HepG2 (cell line): ENCODE data around the gene RBP5. TPM values are rescaled to one million over a fixed set of nuclear protein-coding genes. Genes with fewer than 3 reads are reported as not detected.

Experiments used
- ATAC-seq: fragments of 200-7000 bp; cut with Tn5 transposase; 3 replicates; pipeline ENCODE4 v1.9.1; 2020; ENCODE audit warnings: mild to moderate bottlenecking, moderate library complexity
- BruUV-seq: library from RNA; stranded (reverse); fragments of 400-500 nt; replicated peaks from 2 replicates; lab custom pipeline; 2021; lab: Mats Ljungman, UMichigan
- CTCF ChIA-PET: fragments of 300-600 bp; formaldehyde crosslinking; extraction: SDS; loops from one replicate; lab custom pipeline; 2021; ENCODE audit warnings: low total read pairs, inconsistent platforms, low intra/inter-chr PET ratio; lab: Yijun Ruan, JAX
- POLR2A ChIA-PET: fragments of 350-600 bp; sonication (Branson Sonifier 250); formaldehyde crosslinking; loops from one replicate; lab custom pipeline; 2020; ENCODE audit warnings: antibody characterized with exemption, inconsistent platforms; lab: Yijun Ruan, JAX
- DNase-seq: peaks from one replicate; pipeline ENCODE4 v3.0.0-alpha.2; 2015; ENCODE audit warnings: low spot score
- FAIRE-seq: peaks from 3 replicates; lab custom pipeline; 2011; peaks lifted over from hg19 to GRCh38; lab: Jason Lieb, UNC
- H2AFZ ChIP-seq: one replicate; pipeline ENCODE4 v1.6.1; 2011; ENCODE audit warnings: low read length, inconsistent platforms
- H3K27ac ChIP-seq: fragments of 300-600 bp; 3 replicates; pipeline ENCODE4 v1.8.0; 2011; ENCODE audit warnings: mixed run types, mild to moderate bottlenecking, mixed read lengths, low read length, inconsistent platforms; ENCODE audit not compliant: insufficient read depth; ENCODE audit errors: extremely low read length
- H3K27me3 ChIP-seq, 2 experiments: fragments of 200-600 bp in 1 of 2; 2 replicates in 1 of 2; 3 replicates in 1 of 2; pipeline versions ENCODE4 v1.6.0 to v1.8.0; 2011; ENCODE audit warnings: low read length in 2 of 2, mild to moderate bottlenecking in 2 of 2, moderate library complexity in 2 of 2, inconsistent platforms in 1 of 2; ENCODE audit not compliant: insufficient read depth in 2 of 2, control insufficient read depth in 1 of 2
- H3K36me3 ChIP-seq, 2 experiments: fragments of 200-600 bp in 1 of 2; replicated peaks in 1 of 2; 2 replicates in 1 of 2; 3 replicates in 1 of 2; pipeline versions ENCODE4 v1.5.1 to v1.8.0; 2011; ENCODE audit warnings: low read length in 2 of 2, inconsistent platforms in 1 of 2; ENCODE audit not compliant: insufficient read depth in 2 of 2, control insufficient read depth in 1 of 2
- H3K4me1 ChIP-seq: 2 replicates; pipeline ENCODE4 v1.5.1; 2012; ENCODE audit warnings: low read length, inconsistent platforms; ENCODE audit not compliant: insufficient read depth
- H3K4me2 ChIP-seq: 2 replicates; pipeline ENCODE4 v1.6.0; 2011; ENCODE audit warnings: low read depth, low read length, inconsistent platforms
- H3K4me3 ChIP-seq, 3 experiments: fragments of 200-600 bp in 1 of 3; sonication (generic), shearing (Covaris generic) in 1 of 3; replicated peaks in 1 of 3; 2 replicates each; pipeline ENCODE4 v1.5.1; 2011 to 2016; ENCODE audit warnings: low read length in 3 of 3, inconsistent platforms in 2 of 3, low read depth in 2 of 3, mild to moderate bottlenecking in 2 of 3, control low read depth in 1 of 3, mixed read lengths in 1 of 3; ENCODE audit not compliant: insufficient read depth in 1 of 3
- H3K79me2 ChIP-seq: one replicate; pipeline ENCODE4 v1.6.1; 2011; ENCODE audit warnings: low read length, inconsistent platforms; ENCODE audit not compliant: insufficient read depth
- H3K9ac ChIP-seq: 2 replicates; pipeline ENCODE4 v1.6.0; 2011; ENCODE audit warnings: mild to moderate bottlenecking, low read depth, low read length, inconsistent platforms; ENCODE audit not compliant: insufficient read depth
- H3K9me3 ChIP-seq: 2 replicates; pipeline ENCODE4 v1.5.1; 2012; ENCODE audit warnings: mild to moderate bottlenecking, low read length
- H4K20me1 ChIP-seq: 2 replicates; pipeline ENCODE4 v1.6.0; 2011; ENCODE audit warnings: inconsistent platforms, mild to moderate bottlenecking, low read length, moderate library complexity; ENCODE audit not compliant: insufficient read depth
- AGO2 ChIP-seq: fragments of 200-400 bp; formaldehyde crosslinking; optimal IDR thresholded peaks from 2 replicates; pipeline ENCODE3; 2017; ENCODE audit warnings: mild to moderate bottlenecking, low read depth, low read length, moderate library complexity
- HNRNPH1 ChIP-seq: fragments of 200-400 bp; formaldehyde crosslinking; optimal IDR thresholded peaks from 2 replicates; pipeline ENCODE3; 2017; ENCODE audit warnings: mild to moderate bottlenecking, low read depth, low read length
- SALL1 ChIP-seq: sonication (generic); formaldehyde crosslinking; IDR thresholded peaks from 2 replicates; pipeline ENCODE4 v1.8.0; 2022; ENCODE audit warnings: mild to moderate bottlenecking, missing genetic modification reagents
- ZNF547 ChIP-seq: sonication (generic); formaldehyde crosslinking; IDR thresholded peaks from 2 replicates; pipeline ENCODE4 v1.5.1; 2020; ENCODE audit warnings: mild to moderate bottlenecking, missing genetic modification reagents
- ZNF782 ChIP-seq: sonication (generic); formaldehyde crosslinking; IDR thresholded peaks from 2 replicates; pipeline ENCODE4 v1.4.0; 2020; ENCODE audit warnings: missing genetic modification reagents, mild to moderate bottlenecking, borderline replicate concordance
- ZSCAN25 ChIP-seq: sonication (generic); formaldehyde crosslinking; IDR thresholded peaks from 2 replicates; pipeline ENCODE4 v1.8.0; 2022; ENCODE audit warnings: mild to moderate bottlenecking, missing genetic modification reagents
- WGBS: methylation state at CpG from one replicate; pipeline ENCODE4 v1.1.6; 2017; ENCODE audit warnings: low lambda C conversion rate; 5-methylcytosine and 5-hydroxymethylcytosine counted together
- in situ Hi-C: cut with HindIII; loops from 2 replicates; pipeline ENCODE4 v1.10.0; 2017; ENCODE audit warnings: low pct_unique_long_range_greater_than_20kb; ENCODE audit not compliant: extremely low pct_ligation_motif_present
- intact Hi-C: fragments of 100-400 bp; cut with micrococcal nuclease; formaldehyde crosslinking; loops from one replicate; pipeline ENCODE4 v1.10.0; 2022; ENCODE audit not compliant: unreplicated experiment
- polyA plus RNA-seq, 8 experiments: library from polyadenylated mRNA; depleted of rRNA in 3 of 8; stranded (reverse) in 7 of 8; unstranded in 1 of 8; fragments of >200 nt; fragmentation: Illumina TruSeq in 4 of 8; extraction: Trizol in 4 of 8; gene quantifications; 2 replicates each; pipeline versions ENCODE4 v1.2.1 to v1.2.3, GENCODE V29; 2011 to 2016; ENCODE audit warnings: low read depth in 4 of 8, missing spikeins in 1 of 8, mixed read lengths in 1 of 8; ENCODE audit not compliant: insufficient read depth in 1 of 8
- total RNA-seq, 5 experiments: library from RNA; depleted of rRNA; stranded (reverse); fragments of >200 nt; fragmentation: Illumina TruSeq; extraction: Trizol; gene quantifications; 2 replicates each; pipeline ENCODE4 v1.2.3, GENCODE V29; 2016; ENCODE audit warnings: low read depth in 1 of 5
- TF ChIP-seq, protein P1 (sequence below): sonication (generic); formaldehyde crosslinking; IDR thresholded peaks from 2 replicates; pipeline ENCODE4 v1.5.1; 2020; ENCODE audit warnings: missing genetic modification reagents, mild to moderate bottlenecking, borderline replicate concordance
- TF ChIP-seq, protein P2 (sequence below), 2 experiments: sonication (generic) in 1 of 2; formaldehyde crosslinking in 1 of 2; IDR thresholded peaks; 2 replicates each; pipeline versions ENCODE4 v1.5.1 to v1.6.1; 2011 to 2020; ENCODE audit warnings: borderline replicate concordance in 1 of 2, low read depth in 1 of 2, low read length in 1 of 2, mild to moderate bottlenecking in 1 of 2, missing genetic modification reagents in 1 of 2, moderate library complexity in 1 of 2
- TF ChIP-seq, protein P3 (sequence below): IDR thresholded peaks from 2 replicates; pipeline ENCODE4 v1.6.1; 2012; ENCODE audit warnings: inconsistent platforms

Gene RBP5
- total and polyA plus RNA-seq, 2 of the 13 experiments (the other 11 are each of a cell fraction or from before 2014, with no cell fraction given): 13.8 to 19.8 TPM

DNA sequence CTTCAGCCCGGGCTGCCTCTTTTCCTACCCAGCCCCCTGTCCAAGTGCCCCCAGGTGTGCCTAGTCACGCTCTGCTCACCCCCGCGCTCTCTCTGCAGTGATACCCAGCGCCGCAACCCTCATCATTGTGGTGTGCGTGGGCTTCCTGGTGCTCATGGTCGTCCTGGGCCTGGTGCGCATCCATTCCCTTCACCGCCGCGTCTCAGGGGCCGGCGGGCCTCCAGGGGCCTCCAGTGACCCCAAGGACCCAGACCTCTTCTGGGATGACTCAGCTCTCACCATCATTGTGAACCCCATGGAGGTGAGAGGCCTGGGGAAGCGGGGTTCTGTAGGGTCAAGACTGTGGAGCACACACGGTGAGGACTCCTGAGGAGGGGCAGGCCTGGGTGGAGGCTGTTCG is 28.7 kb upstream of the RBP5 start (continued):
- TF ChIP-seq ZNF547 (CRISPR knock-in tag) (no peak), HNRNPH1 (no peak), SALL1 (CRISPR knock-in tag) (no peak), ZSCAN25 (CRISPR knock-in tag) (no peak)
- TF ChIP-seq, protein P1, sequence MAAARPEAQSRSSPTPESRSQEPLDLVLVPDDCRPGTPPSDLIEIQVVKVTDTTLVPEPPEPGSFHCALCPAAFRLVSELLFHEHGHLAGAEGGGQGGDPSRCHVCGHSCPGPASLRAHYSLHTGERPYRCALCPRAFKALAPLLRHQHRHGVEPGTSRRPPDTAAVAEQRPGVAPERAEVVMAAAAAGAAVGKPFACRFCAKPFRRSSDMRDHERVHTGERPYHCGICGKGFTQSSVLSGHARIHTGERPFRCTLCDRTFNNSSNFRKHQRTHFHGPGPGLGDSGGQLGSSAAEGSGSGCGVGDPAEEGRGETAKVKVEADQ (CRISPR knock-in tag): no peak
- TF ChIP-seq, protein P2, sequence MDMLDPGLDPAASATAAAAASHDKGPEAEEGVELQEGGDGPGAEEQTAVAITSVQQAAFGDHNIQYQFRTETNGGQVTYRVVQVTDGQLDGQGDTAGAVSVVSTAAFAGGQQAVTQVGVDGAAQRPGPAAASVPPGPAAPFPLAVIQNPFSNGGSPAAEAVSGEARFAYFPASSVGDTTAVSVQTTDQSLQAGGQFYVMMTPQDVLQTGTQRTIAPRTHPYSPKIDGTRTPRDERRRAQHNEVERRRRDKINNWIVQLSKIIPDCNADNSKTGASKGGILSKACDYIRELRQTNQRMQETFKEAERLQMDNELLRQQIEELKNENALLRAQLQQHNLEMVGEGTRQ (IDR thresholded peaks at IDR 0.05; ENCODE audit: low read depth, low read length): no peak
- TF ChIP-seq, protein P2 (CRISPR knock-in tag; IDR thresholded peaks at IDR 0.05; ENCODE audit: borderline replicate concordance): no peak
- TF ChIP-seq, protein P3, sequence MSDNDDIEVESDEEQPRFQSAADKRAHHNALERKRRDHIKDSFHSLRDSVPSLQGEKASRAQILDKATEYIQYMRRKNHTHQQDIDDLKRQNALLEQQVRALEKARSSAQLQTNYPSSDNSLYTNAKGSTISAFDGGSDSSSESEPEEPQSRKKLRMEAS: no peak

DNA sequence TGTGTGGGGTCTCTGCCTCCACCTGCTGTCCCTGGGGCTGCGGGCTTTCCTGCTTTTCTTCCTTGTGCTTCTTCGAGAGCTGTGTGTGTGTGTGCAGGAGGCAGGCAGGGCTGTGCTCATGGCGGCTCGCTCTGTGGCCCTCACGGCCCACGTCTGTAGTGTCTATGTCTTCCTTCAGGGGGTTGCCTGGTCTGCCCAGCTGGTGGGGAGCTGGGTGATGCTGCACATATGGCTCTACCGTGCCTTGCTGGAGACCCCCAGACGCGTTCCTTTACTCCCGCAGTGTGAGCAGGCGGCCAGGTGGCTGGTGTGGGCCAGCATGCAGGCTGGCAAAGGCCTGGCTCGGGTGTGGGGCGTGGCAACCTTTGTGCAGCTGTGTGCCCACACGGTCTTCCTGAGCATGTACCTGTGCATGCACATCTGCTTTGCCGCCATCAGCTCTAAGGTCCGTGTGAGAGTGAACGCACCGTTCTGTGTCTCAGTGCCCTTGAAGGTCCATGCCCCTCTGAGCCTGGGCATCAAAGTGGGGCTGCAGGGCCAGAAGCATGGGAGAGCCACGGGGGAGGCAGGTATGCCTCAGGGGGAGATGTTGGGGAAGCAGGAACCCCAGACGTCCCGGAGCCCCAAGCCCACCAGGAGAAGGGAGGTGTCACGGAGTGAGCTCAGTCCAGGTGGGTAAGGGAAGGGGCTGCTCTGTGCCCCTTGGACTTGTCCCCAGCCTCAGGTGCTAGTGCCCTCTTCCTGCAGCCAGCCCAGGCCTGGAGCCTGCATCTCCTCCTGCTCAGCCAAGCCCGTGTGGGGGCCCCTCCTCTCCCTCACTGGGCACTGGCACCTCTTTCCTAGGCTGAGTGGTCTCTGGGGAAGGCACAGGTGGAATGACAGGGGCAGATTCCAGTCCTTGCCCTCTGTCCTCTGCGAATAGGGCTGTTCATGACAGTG is 27.8 kb upstream of the RBP5 start:
- in situ Hi-C loops: no loop called here

More for the DNA sequence above, 27.8 kb upstream of the RBP5 start:
- no peak for FAIRE-seq
- 93% methylated on average over 17 of the region's 24 CpGs for WGBS
- H2AFZ ChIP-seq: no peak overlapping the region
- BruUV-seq: no TSS peak
- H3K4me2 ChIP-seq: no peak overlapping the region
- ATAC-seq: no peak
- no peak for TF ChIP-seq ZNF782 (CRISPR knock-in tag)
- TF ChIP-seq AGO2: peak; percentile 15
- ChIA-PET POLR2A (no interaction called here), CTCF (no interaction called here)
- no peak overlapping the region for H3K9ac ChIP-seq
- no peak for DNase-seq
- H3K36me3 ChIP-seq: peaks cover 20 to 25% of the 10 kb centered on the region in 2 experiments; a peak in 3 of 5 replicates
- intact Hi-C loops: no loop called here
- H3K27ac ChIP-seq: no peak overlapping the region
- H3K9me3 ChIP-seq: no peaks in the 10 kb centered on the region
- no peaks in the 10 kb centered on the region for H3K79me2 ChIP-seq
- H4K20me1 ChIP-seq: no peaks in the 10 kb centered on the region
- no peak overlapping the region for H3K4me3 ChIP-seq
- no peaks in the 10 kb centered on the region for H3K27me3 ChIP-seq
- H3K4me1 ChIP-seq: no peaks in the 10 kb centered on the region
